SH-SY5Y (cell line): Measurements from ENCODE around the gene GAREM1.

Experiments
- GATA2 ChIP-seq: IDR thresholded peaks from 2 replicates; pipeline ENCODE4 v1.6.1; 2011; ENCODE audit warnings: mild to moderate bottlenecking, low read depth, low read length
- GATA3 ChIP-seq: IDR thresholded peaks from 2 replicates; pipeline ENCODE4 v1.6.1; 2011; ENCODE audit warnings: low read depth, mild to moderate bottlenecking, low read length, moderate library complexity

GAREM1 gene

DNA sequence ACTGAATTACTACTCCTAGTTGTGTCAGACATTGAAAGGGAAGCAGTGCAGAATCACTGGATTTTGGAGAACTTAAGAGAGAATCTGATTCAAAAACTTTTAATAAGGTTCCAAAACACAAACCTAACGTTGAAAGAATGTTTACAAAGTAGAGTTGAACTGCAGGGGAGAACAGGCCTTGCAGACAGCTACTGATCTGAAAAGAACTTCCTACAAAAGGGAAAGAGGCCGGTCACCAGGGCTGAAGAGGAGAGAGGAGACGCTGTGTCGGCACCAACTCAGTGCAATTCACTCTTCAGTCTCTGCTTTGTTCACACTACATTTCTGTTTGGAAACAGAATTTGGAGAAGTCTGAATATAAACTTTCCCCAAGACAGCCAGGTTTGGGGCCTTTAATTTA, 124.0 kb downstream of the GAREM1 start:
- TF ChIP-seq GATA2 (no peak), GATA3 (no peak)

DNA sequence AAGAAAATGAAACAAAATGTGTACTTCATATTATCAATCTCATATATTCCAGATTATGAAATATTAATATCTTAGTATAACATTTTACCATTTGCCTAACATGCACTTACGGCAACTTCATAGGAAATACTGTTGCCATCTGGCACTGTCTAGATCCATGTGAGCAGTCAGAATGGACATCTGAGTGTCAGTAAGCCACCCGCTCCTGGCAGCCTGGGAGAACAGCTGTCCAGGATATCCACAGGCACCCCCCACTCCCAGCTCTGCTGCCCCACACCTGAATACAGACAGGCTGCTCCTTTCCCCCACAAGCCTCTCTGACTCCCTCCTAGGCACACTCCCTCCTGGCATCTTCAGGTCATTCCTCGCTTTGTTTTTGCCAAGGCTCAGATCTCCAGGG, 127.0 kb downstream of the GAREM1 start:
- TF ChIP-seq GATA2 = no peak
- no peak for TF ChIP-seq GATA3

DNA sequence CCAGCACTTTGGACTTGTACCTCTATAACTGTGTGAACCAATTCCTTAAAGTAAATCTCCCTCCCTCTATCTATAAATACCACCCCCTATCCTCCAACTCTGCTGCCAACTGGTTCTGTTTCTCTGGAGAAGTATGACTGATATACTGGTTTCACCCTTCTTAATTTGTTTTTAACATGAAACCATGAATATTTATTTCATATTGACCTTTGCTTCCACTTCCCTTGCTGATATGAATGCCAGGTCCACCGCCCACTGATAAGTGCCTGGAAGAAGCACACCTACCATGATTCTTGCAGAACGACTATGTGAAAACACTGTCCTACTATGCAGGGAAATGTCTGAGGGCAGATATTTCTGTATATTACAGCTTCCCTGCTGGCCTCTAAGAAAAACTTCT, 131.6 kb downstream of the GAREM1 start:
- TF ChIP-seq GATA3 (no peak), GATA2 (no peak)

DNA sequence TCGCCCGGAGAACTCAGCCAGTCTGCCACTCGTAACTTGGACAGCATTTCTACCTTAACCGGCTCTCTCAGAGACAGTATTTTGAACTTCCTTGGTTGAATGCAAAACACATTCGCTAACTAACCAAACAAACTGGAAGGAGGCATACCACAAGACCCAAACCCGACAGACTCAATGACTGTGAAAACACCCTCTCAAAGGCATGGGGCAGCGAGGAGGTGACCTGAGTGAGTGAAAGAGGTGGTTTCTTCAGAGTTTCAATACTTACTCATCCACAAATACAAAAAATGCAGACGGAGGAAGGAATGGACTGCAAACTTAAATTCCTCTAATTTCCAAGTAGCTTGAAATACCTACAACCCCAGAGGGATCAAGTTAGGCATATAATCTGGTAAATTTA, 132.9 kb downstream of the GAREM1 start:
- TF ChIP-seq GATA2 (no peak), GATA3 (no peak)

DNA sequence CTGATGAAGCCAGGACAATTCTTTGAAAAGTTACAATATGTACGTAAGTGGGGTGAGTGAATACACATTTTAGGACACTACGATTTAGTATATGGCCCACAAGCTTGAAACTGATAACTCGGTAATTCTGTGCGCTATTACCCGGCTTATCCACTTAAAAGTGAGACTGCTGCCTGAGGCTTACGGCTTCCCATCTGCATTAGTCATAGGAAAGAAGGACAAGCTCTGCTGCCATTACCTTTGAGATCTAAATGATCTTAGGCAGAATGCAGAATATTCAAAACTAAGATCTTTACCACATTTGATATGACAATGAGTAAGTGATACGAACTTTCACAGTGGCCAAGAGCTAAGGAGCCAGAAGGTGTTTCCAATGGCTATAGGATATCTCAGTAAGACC, 133.3 kb downstream of the GAREM1 start:
- TF ChIP-seq GATA2 (no peak), GATA3 (no peak)

DNA sequence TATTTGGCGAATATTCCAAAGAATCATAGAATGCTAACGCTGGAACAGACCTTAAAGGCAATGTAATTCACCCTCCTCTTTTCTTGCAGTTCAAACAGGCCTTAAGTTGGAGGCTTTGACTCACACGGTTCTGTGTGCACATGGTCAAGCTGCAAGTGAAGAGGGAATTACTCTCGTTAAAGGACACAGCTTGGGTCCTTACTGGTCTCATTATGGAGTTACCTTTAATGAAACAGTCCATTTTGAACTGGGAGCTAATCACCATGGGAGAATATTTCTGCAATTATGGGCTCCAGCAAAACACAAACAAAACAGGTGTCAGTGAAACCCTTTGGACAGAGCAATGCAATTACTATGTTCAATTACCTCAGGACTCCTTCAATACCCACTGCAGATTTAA, 135.5 kb downstream of the GAREM1 start:
- TF ChIP-seq GATA2 (no peak), GATA3 (no peak)

DNA sequence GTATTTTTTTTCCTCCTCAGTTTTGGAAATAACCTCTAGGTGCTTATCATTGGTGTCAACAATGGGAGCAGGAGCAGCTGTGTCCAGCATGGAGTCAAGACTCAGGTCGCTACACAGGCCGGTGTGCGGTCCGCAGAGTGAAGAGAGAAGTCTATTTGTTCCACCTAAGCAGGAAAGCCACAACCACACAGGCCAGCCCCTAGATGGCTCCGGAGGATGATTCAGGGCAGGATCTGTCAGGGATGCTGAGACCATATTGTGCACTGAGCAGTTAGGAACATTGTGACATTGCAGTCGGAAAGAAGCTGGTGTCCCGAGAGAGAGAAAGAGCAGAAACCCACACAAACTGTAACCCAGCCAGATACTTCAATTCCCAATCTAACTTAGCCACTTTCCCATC, 136.9 kb downstream of the GAREM1 start:
- no peak for TF ChIP-seq GATA3
- no peak for TF ChIP-seq GATA2

DNA sequence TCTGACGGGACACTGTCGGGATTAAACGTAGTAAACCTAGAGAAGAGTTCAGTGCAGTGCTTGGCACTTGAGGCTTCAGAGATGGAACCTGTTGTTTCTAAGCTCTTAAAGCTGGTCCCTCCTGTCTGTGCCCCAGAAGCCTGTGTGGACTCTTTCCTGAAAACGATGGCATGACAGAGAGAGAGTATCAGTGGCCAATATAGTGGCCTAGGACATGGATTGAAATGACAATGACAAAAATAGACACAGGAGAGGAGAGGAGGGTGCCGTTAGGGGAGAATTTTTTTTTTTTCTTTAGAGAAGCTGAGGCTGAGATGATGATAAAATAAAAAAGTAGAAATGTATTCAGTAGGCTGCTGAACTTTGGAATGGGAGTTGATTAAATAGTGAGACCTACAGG, 138.0 kb downstream of the GAREM1 start:
- TF ChIP-seq GATA3 = no peak
- no peak for TF ChIP-seq GATA2

DNA sequence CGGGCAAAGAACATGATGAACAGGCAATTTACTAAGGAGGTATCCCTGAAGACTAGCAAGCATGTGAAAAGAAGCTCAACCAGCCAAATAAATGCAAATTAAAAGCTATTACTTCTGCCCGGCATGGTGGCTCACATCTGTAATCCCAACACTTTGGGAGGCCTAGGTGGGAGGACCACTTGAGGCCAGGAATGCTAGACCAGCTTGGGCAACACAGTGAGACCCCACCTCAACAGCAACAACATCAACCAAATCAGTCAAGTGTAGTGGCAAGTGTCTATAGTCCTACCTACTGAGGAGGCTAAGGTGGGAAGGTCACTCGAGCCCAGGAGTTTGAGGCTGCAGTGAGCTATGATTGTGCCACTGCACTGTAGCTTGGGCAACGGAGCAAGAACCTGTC, 141.7 kb downstream of the GAREM1 start:
- no peak for TF ChIP-seq GATA2
- no peak for TF ChIP-seq GATA3

DNA sequence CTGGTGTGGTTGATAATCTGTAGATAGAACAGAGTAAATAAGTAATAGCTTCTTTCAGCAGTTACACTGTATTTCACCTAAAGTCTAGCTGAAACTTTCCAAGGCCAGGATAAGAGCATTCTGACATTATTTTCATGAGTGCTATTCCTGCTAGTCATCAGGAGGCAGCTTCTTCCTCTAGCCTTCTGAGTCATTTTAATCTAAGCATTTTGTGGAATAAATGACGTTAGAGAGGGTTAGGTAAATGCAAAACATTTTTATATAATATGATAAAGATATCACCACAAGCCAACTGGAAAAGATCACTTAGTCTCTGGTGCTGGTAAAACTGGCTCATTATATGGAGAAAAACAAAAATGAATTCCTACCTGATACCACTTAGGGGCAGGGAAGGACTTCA, 142.3 kb downstream of the GAREM1 start:
- no peak for TF ChIP-seq GATA2
- no peak for TF ChIP-seq GATA3

DNA sequence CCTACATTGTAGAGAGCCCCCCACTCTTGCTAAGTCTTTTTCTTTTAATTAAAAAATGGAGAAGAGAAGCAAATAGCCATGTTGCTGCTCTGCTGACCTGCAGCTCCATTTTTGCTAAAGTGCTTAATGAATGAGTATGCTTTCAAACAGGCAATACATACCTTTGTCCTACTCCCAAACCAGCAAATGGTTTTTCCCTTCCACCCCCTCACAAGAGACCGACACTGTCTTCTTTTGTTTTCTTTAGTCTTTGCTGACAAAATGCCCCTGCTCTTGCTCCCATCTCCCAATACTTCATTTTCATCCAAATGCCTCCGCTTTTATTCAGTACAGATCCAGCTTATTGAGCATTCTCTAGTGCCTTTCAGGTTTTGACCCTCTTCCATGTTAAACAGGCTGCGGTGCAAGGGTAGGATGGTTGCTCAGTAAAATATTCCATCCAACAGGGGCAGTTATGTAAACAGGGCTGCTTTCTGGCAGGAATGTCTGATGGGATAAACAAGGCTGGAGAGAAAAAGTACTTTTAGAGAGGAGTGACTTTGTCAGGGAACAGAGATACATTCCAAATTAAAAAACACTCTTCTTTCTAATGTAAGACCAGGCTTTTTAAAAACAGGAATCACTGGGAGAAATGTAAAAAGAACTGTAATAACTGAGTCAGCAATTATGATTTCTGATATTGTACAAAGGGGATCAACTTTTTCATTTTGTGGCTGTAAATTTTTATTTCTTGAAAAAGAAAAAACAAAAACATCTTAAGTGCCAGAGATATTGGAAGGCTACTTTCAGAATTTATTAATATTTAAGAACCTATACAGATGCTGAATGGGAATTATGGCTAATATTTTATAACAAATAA, 144.0 kb downstream of the GAREM1 start:
- TF ChIP-seq GATA2 (no peak), GATA3 (no peak)

DNA sequence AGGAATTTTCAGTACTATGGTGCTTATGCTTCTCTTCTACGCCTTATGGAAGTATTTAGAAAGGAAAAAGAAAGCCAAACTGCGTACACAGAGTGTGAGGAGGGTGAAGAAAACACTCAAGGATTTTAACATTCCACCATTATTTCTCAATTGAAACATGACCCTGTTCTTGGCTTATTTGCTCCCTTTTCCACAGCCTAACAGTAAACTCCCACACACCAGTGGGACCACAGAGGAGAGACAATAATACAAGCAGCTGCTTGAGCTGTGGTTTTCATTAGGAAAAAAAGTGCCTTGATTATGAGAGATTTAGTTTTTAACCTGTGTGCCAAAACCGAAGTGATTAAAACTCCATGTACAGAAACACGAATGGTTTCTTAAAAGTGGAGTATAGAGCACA, 146.5 kb downstream of the GAREM1 start:
- TF ChIP-seq GATA3 = no peak
- no peak for TF ChIP-seq GATA2

DNA sequence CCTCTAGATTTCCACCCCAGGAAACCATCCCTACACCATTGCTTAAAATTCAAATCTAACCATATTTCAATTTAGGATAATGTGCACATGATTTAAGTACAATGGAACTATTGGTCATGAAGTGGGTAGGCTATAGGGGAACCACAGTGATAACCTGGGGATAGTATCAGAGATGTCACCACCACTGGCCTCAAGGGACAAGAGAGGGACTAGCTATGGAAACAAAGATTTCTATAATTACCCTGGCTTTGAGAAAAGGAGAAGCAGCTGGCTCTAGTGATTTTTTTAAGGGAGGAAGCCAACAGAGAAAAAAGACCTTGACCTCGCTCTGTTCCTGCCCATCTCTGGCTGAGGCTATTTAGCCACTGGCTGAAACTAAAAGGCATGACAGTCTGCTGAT, 148.9 kb downstream of the GAREM1 start:
- TF ChIP-seq GATA2 (no peak), GATA3 (no peak)

DNA sequence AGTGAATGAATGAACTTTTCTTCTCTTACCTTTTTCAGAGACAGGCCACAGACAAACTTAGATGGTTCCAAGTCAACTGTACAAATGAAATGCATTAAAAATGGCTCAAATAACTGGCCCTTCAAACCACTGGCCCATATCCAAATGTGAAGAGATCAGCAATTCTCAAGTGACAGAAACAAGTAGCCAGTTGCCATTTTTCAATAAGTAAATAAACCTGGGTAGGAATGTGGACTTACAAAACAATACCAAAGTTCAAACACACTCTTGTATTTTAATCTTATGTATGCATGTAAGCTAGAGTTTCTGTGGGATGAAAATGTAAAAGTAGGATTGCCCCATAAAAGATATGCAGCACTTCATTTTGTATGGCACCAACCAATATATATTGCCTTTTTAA, 151.6 kb downstream of the GAREM1 start:
- TF ChIP-seq GATA2 (no peak), GATA3 (no peak)

DNA sequence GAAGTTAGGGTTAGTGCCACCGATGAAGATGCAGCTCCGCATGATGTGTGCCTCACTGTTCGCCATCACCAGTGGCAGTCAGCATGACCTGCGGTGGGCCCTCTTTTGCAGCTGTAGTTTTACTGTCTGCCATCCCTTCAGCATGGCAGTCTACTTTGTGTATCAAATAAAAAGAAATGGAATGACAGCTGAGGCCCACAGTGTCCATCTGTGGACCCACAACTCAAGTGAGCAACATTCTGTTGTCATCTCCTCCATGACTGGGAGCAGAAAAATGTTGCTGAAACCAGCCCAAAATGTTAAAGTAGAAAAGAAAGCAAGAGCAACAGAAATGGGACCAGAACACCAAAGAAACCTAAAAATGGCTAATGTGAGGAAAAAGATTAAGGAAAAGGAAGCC, 152.1 kb downstream of the GAREM1 start:
- TF ChIP-seq GATA3 = no peak
- TF ChIP-seq GATA2 = no peak

DNA sequence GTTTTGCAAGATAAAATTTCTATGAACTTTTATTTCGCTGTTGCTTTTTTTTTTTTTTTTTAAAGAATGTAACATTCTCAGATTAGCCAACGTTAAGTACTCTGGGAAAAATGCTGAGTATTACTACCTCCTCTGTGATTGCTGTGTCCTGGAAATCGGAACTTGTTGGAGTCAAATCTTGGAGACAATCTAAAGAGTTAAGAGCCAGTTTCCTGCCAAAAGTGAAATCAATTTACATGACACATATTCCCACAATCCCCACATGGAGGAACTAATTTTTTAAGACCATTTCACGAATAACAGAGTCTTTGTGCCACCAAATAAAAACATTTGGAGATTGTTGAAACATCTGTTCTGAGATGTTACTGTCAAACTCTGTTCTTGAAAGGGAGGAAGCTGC, 153.0 kb downstream of the GAREM1 start:
- no peak for TF ChIP-seq GATA3
- TF ChIP-seq GATA2 = no peak

DNA sequence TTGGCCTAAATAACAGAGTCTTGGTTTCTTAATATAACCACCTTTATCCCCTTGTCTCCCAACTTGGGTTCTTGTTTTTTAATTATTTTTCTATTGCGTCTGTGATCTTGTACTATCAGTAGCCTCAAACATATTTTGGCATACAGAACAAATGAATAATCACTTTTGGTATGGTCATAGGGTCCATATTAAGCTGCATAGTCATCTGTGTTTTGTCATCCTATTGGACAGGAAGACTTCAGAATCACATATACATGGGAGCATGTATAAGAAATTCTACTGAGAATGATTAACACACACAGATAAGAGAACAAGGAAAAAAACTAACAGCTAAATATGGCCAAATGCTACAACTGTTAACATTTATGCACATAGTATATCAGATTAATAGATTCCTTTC, 154.8 kb downstream of the GAREM1 start:
- TF ChIP-seq GATA3 (no peak), GATA2 (no peak)
